Central memory CD8-positive, alpha-beta T cell (primary cell): Measurements from ENCODE around the gene MAD1L1.

Source experiments
- ATAC-seq: fragments of 150-1000 bp; cut with Tn5 transposase; replicated peaks from 2 replicates; pipeline ENCODE4 v1.10.0; 2022; ENCODE audit warnings: mild to moderate bottlenecking, moderate FRiP score, moderate number of reproducible peaks; ENCODE audit not compliant: poor library complexity, severe bottlenecking; ENCODE audit errors: extremely low read depth
- DNase-seq, 2 donors: peaks; one replicate each; pipeline ENCODE4 v3.0.0; 2021; ENCODE audit warnings: low spot score in 2 of 2
- H3K27ac Mint-ChIP-seq: one replicate; pipeline ENCODE4 v1.8.0; 2022; ENCODE audit warnings: low read depth, mild to moderate bottlenecking, moderate library complexity, mixed read lengths
- H3K27me3 Mint-ChIP-seq: one replicate; pipeline ENCODE4 v1.8.0; 2022; ENCODE audit warnings: mixed read lengths
- H3K36me3 Mint-ChIP-seq: one replicate; pipeline ENCODE4 v1.8.0; 2022; ENCODE audit warnings: mild to moderate bottlenecking, moderate library complexity, mixed read lengths; ENCODE audit not compliant: insufficient read depth
- H3K4me1 Mint-ChIP-seq: one replicate; pipeline ENCODE4 v1.8.0; 2022; ENCODE audit warnings: mixed read lengths
- H3K4me3 Mint-ChIP-seq: one replicate; pipeline ENCODE4 v1.8.0; 2022; ENCODE audit warnings: mild to moderate bottlenecking, moderate library complexity, mixed read lengths
- H3K9me3 Mint-ChIP-seq: one replicate; pipeline ENCODE4 v1.8.0; 2022; ENCODE audit warnings: mixed read lengths

The MAD1L1 gene

GRCh38 chr7:2012981-2013380 lies 219.8 kb downstream of the MAD1L1 start:
- H3K27me3 Mint-ChIP-seq: no peaks in the 10 kb centered on the region
- H3K4me3 Mint-ChIP-seq: no peak overlapping the region
- no peak for DNase-seq
- H3K9me3 Mint-ChIP-seq: no peaks in the 10 kb centered on the region
- H3K27ac Mint-ChIP-seq: no peak overlapping the region
- peaks cover 11% of the 10 kb centered on the region for H3K4me1 Mint-ChIP-seq
- peaks cover 4% of the 10 kb centered on the region for H3K36me3 Mint-ChIP-seq
- no peak for ATAC-seq

GRCh38 chr7:2012044-2012900 lies 220.5 kb downstream of the MAD1L1 start:
- DNase-seq (no peak), ATAC-seq (no peak)
- no peak overlapping the region for H3K4me3 Mint-ChIP-seq
- no peaks in the 10 kb centered on the region for H3K9me3 Mint-ChIP-seq
- no peak overlapping the region for H3K27ac Mint-ChIP-seq
- peaks cover 4% of the 10 kb centered on the region for H3K36me3 Mint-ChIP-seq
- H3K27me3 Mint-ChIP-seq: no peaks in the 10 kb centered on the region
- H3K4me1 Mint-ChIP-seq: peaks cover 4% of the 10 kb centered on the region

- Mint-ChIP-seq H3K36me3 (peaks cover 1% of the 10 kb centered on the region), H3K4me1 (peaks cover 5% of the 10 kb centered on the region), H3K9me3 (no peaks in the 10 kb centered on the region), H3K27me3 (no peaks in the 10 kb centered on the region), H3K27ac (no peak overlapping the region), H3K4me3 (no peak overlapping the region)
- no peak for DNase-seq
- no peak for ATAC-seq
Measured at GRCh38 chr7:2011266-2012043, 221.3 kb downstream of the MAD1L1 start.

- no peak overlapping the region for H3K4me3 Mint-ChIP-seq
- no peaks in the 10 kb centered on the region for H3K9me3 Mint-ChIP-seq
- no peak overlapping the region for H3K27ac Mint-ChIP-seq
- ATAC-seq (no peak), DNase-seq (no peak)
- H3K27me3 Mint-ChIP-seq: no peaks in the 10 kb centered on the region
- H3K36me3 Mint-ChIP-seq: peaks cover 3% of the 10 kb centered on the region
- peaks cover 12% of the 10 kb centered on the region for H3K4me1 Mint-ChIP-seq
Measured at GRCh38 chr7:2010551-2011265, 222.0 kb downstream of the MAD1L1 start.

GRCh38 chr7:2010101-2010500 lies 222.6 kb downstream of the MAD1L1 start:
- DNase-seq (no peak), ATAC-seq (no peak)
- peaks cover 19% of the 10 kb centered on the region for H3K4me1 Mint-ChIP-seq
- H3K36me3 Mint-ChIP-seq: peaks cover 3% of the 10 kb centered on the region
- no peak overlapping the region for H3K4me3 Mint-ChIP-seq
- no peaks in the 10 kb centered on the region for H3K27me3 Mint-ChIP-seq
- no peak overlapping the region for H3K27ac Mint-ChIP-seq
- no peaks in the 10 kb centered on the region for H3K9me3 Mint-ChIP-seq

- H3K4me1 Mint-ChIP-seq: peaks cover 19% of the 10 kb centered on the region
Measured at GRCh38 chr7:2009541-2010001, 223.2 kb downstream of the MAD1L1 start.

GRCh38 chr7:2008936-2009540 lies 223.7 kb downstream of the MAD1L1 start:
- no peak for ATAC-seq
- H3K9me3 Mint-ChIP-seq: no peaks in the 10 kb centered on the region
- H3K36me3 Mint-ChIP-seq: peaks cover 2% of the 10 kb centered on the region
- no peak overlapping the region for H3K27ac Mint-ChIP-seq
- H3K4me3 Mint-ChIP-seq: no peak overlapping the region
- H3K27me3 Mint-ChIP-seq: no peaks in the 10 kb centered on the region
- H3K4me1 Mint-ChIP-seq: peaks cover 19% of the 10 kb centered on the region
- no peak for DNase-seq

More at GRCh38 chr7:2009541-2010001, 223.2 kb downstream of the MAD1L1 start:
- H3K36me3 Mint-ChIP-seq: peaks cover 2% of the 10 kb centered on the region
- no peaks in the 10 kb centered on the region for H3K9me3 Mint-ChIP-seq
- no peak overlapping the region for H3K4me3 Mint-ChIP-seq
- H3K27ac Mint-ChIP-seq: no peak overlapping the region
- ATAC-seq (no peak), DNase-seq (no peak)
- H3K27me3 Mint-ChIP-seq: no peaks in the 10 kb centered on the region

- Mint-ChIP-seq H3K9me3 (no peaks in the 10 kb centered on the region), H3K36me3 (peaks cover 2% of the 10 kb centered on the region), H3K4me3 (no peak overlapping the region), H3K27ac (no peak overlapping the region), H3K4me1 (peaks cover 19% of the 10 kb centered on the region), H3K27me3 (no peaks in the 10 kb centered on the region)
- ATAC-seq: no peak
- DNase-seq: no peak
Measured at GRCh38 chr7:2008101-2008935, 224.4 kb downstream of the MAD1L1 start.

GRCh38 chr7:2007551-2007950 lies 225.2 kb downstream of the MAD1L1 start:
- no peaks in the 10 kb centered on the region for H3K27me3 Mint-ChIP-seq
- DNase-seq (no peak), ATAC-seq (no peak)
- no peak overlapping the region for H3K4me3 Mint-ChIP-seq
- no peaks in the 10 kb centered on the region for H3K9me3 Mint-ChIP-seq
- no peak overlapping the region for H3K27ac Mint-ChIP-seq
- peaks cover 2% of the 10 kb centered on the region for H3K36me3 Mint-ChIP-seq
- peaks cover 19% of the 10 kb centered on the region for H3K4me1 Mint-ChIP-seq

- peaks cover 19% of the 10 kb centered on the region for H3K4me1 Mint-ChIP-seq
- no peaks in the 10 kb centered on the region for H3K9me3 Mint-ChIP-seq
- DNase-seq (no peak), ATAC-seq (no peak)
- no peak overlapping the region for H3K4me3 Mint-ChIP-seq
- no peak overlapping the region for H3K27ac Mint-ChIP-seq
- no peaks in the 10 kb centered on the region for H3K27me3 Mint-ChIP-seq
- H3K36me3 Mint-ChIP-seq: peaks cover 4% of the 10 kb centered on the region
Measured at GRCh38 chr7:2006921-2007381, 225.8 kb downstream of the MAD1L1 start.

- Mint-ChIP-seq H3K4me1 (peaks cover 19% of the 10 kb centered on the region), H3K36me3 (peaks cover 4% of the 10 kb centered on the region), H3K4me3 (no peak overlapping the region), H3K9me3 (no peaks in the 10 kb centered on the region), H3K27me3 (no peaks in the 10 kb centered on the region), H3K27ac (peak overlapping the region; percentile 70)
- ATAC-seq (no peak), DNase-seq (no peak)
Measured at GRCh38 chr7:2006231-2006771, 226.4 kb downstream of the MAD1L1 start.
